ENCODE measurements around the gene AMIGO2. TPM values are rescaled to one million over a fixed set of nuclear protein-coding genes. Genes with fewer than 3 reads are reported as not detected.
"Not testable (repeated sequence)": the region's sequence is repeated elsewhere in the genome, so short reads cannot be mapped to it uniquely, and the experiment has no call there.

The AMIGO2 gene
- total RNA-seq, 4 donors from 2014 or later: 1.5 to 3.4 (median 3.1) TPM

GRCh38 chr12:47120736-47121135, 41.0 kb upstream of the AMIGO2 start:
- no peak for DNase-seq (ENCODE audit: low spot score in 2 of 2)
- intact Hi-C loops (cut with DNase I; ENCODE audit: low total_unique reads): no loop called here
- WGBS, 2 donors: 84 to 90% methylated on average over 3 of the region's 3 CpGs
- TF ChIP-seq POLR2A (IDR thresholded peaks at IDR 0.05) (no peak), CTCF (IDR thresholded peaks at IDR 0.05) (no peak)
- H3K4me3 ChIP-seq (ENCODE audit: low read depth, poor library complexity, severe bottlenecking): no peak overlapping the region

- 74 to 100% methylated on average over 2 to 3 of the region's 3 CpGs for WGBS, 2 donors
Measured at GRCh38 chr12:47117305-47117704, 37.5 kb upstream of the AMIGO2 start.

GRCh38 chr12:47114481-47114892, 34.7 kb upstream of the AMIGO2 start:
- intact Hi-C loops (cut with DNase I; ENCODE audit: low total_unique reads): no loop called here
- no peak for TF ChIP-seq POLR2A (IDR thresholded peaks at IDR 0.05)
- TF ChIP-seq CTCF (IDR thresholded peaks at IDR 0.05): no peak
- WGBS, 2 donors: 57 to 66% methylated on average over 5 of the region's 5 CpGs
- no peak for DNase-seq (ENCODE audit: low spot score in 2 of 2)
- no peak overlapping the region for H3K4me3 ChIP-seq (ENCODE audit: low read depth, poor library complexity, severe bottlenecking)

More at GRCh38 chr12:47117305-47117704, 37.5 kb upstream of the AMIGO2 start:
- intact Hi-C loops (cut with DNase I; ENCODE audit: low total_unique reads); DNase-seq (ENCODE audit: low spot score in 2 of 2); H3K4me3 ChIP-seq (ENCODE audit: low read depth, poor library complexity, severe bottlenecking): not testable (repeated sequence)

- H3K4me3 ChIP-seq (ENCODE audit: low read depth, poor library complexity, severe bottlenecking): no peak overlapping the region
- no peak for DNase-seq (ENCODE audit: low spot score in 2 of 2)
- 60 to 62% methylated on average over 2 of the region's 2 CpGs for WGBS, 2 donors
- no peak for TF ChIP-seq POLR2A (IDR thresholded peaks at IDR 0.05)
- no peak for TF ChIP-seq CTCF (IDR thresholded peaks at IDR 0.05)
- intact Hi-C loops (cut with DNase I; ENCODE audit: low total_unique reads): no loop called here
Measured at GRCh38 chr12:47112679-47113078, 32.9 kb upstream of the AMIGO2 start.

GRCh38 chr12:47111854-47112253, 32.1 kb upstream of the AMIGO2 start:
- TF ChIP-seq CTCF (IDR thresholded peaks at IDR 0.05) (no peak), POLR2A (IDR thresholded peaks at IDR 0.05) (no peak)
- no peak overlapping the region for H3K4me3 ChIP-seq (ENCODE audit: low read depth, poor library complexity, severe bottlenecking)
- 82 to 85% methylated on average over 6 of the region's 6 CpGs for WGBS, 2 donors
- intact Hi-C loops (cut with DNase I; ENCODE audit: low total_unique reads): no loop called here
- no peak for DNase-seq (ENCODE audit: low spot score in 2 of 2)

GRCh38 chr12:47111392-47111778, 31.6 kb upstream of the AMIGO2 start:
- H3K4me3 ChIP-seq (ENCODE audit: low read depth, poor library complexity, severe bottlenecking): no peak overlapping the region
- no peak for DNase-seq (ENCODE audit: low spot score in 2 of 2)
- 88 to 94% methylated on average over 2 of the region's 2 CpGs for WGBS, 2 donors
- intact Hi-C loops (cut with DNase I; ENCODE audit: low total_unique reads): no loop called here
- TF ChIP-seq CTCF (IDR thresholded peaks at IDR 0.05) (no peak), POLR2A (IDR thresholded peaks at IDR 0.05) (no peak)

Measured in lower leg skin (tissue), 4 donors.